T-helper 2 cell (primary cell): ENCODE results near the gene H2BK1.

Source experiments
- DNase-seq, 5 experiments: peaks; one replicate each; pipeline versions ENCODE4 v3.0.0 to v3.0.0-alpha.2; 2012 to 2022
- total RNA-seq, 2 donors: gene quantifications; one replicate each; lab custom pipeline; 2026; lab: John Stamatoyannopoulos, UW

Gene H2BK1
- 0 to 0.27 reads per million in 2 donors for total RNA-seq

GRCh38 chr7:151210087-151210854 lies at the start of gene H2BK1:
Gene H2BK1, minus strand, starts transcription at chr7:151210488. Its CDS starts 170 bp downstream, at chr7:151210318.
- no peak for DNase-seq

- DNase-seq, result no peak
These were observed 47.7 kb upstream of the H2BK1 start for GRCh38 chr7:151257990-151258389.

GRCh38 chr7:151256410-151257045 lies 46.2 kb upstream of the H2BK1 start:
- no peak for DNase-seq

GRCh38 chr7:151255390-151255789 lies 45.1 kb upstream of the H2BK1 start:
- DNase-seq, result no peak

- no peak for DNase-seq
These were observed 44.6 kb upstream of the H2BK1 start for GRCh38 chr7:151254851-151255250.

- no peak for DNase-seq
These were observed 44.0 kb upstream of the H2BK1 start for GRCh38 chr7:151254316-151254715.

GRCh38 chr7:151252961-151253711 lies 42.8 kb upstream of the H2BK1 start:
- no peak for DNase-seq

GRCh38 chr7:151252561-151252835 lies 42.2 kb upstream of the H2BK1 start:
- DNase-seq, result no peak

GRCh38 chr7:151251689-151252560 lies 41.6 kb upstream of the H2BK1 start:
- no peak for DNase-seq

- no peak for DNase-seq
These were observed 41.0 kb upstream of the H2BK1 start for GRCh38 chr7:151251328-151251688.

GRCh38 chr7:151250181-151251132 lies 40.2 kb upstream of the H2BK1 start:
- DNase-seq, result no peak

- no peak for DNase-seq
These were observed 39.4 kb upstream of the H2BK1 start for GRCh38 chr7:151249732-151250072.

- DNase-seq, result peak in 1 of 5 experiments; percentile 44
These were observed 38.9 kb upstream of the H2BK1 start for GRCh38 chr7:151249034-151249731.

GRCh38 chr7:151248346-151249033 lies 38.2 kb upstream of the H2BK1 start, which contains the start of gene SMARCD3:
Gene SMARCD3, minus strand, starts transcription at chr7:151248694. Its CDS starts 132 bp downstream, at chr7:151248562.
- no peak for DNase-seq

- no peak for DNase-seq
These were observed 37.5 kb upstream of the H2BK1 start for GRCh38 chr7:151247611-151248345.

GRCh38 chr7:151246851-151247580 lies 36.7 kb upstream of the H2BK1 start:
- DNase-seq, result no peak

GRCh38 chr7:151246102-151246850 lies 36.0 kb upstream of the H2BK1 start:
- no peak for DNase-seq
